SK-N-SH treated with all-trans-retinoic acid at 6 μM for 48 hours (cell line): ENCODE data around the gene CHCHD6.

Source experiments
- ARNTL ChIP-seq: fragments of 450-650 bp; formaldehyde crosslinking; IDR thresholded peaks from 2 replicates; pipeline ENCODE4 v1.5.0; 2020; ENCODE audit warnings: low read depth, mild to moderate bottlenecking, moderate library complexity, borderline replicate concordance
- BACH2 ChIP-seq: fragments of 250-450 bp; sonication (Bioruptor Pico); IDR thresholded peaks from 2 replicates; pipeline ENCODE4 v1.9.0; 2021; ENCODE audit warnings: mild to moderate bottlenecking, borderline replicate concordance
- CSDC2 ChIP-seq: fragments of 250-450 bp; sonication (Bioruptor Pico); IDR thresholded peaks from 2 replicates; pipeline ENCODE4 v1.5.0; 2020; ENCODE audit warnings: mild to moderate bottlenecking, moderate library complexity
- GLIS3 ChIP-seq: fragments of 250-450 bp; sonication (Bioruptor Pico); IDR thresholded peaks from 2 replicates; pipeline ENCODE4 v1.5.0; 2020; ENCODE audit warnings: mild to moderate bottlenecking, moderate library complexity
- OSR1 ChIP-seq: fragments of 250-450 bp; sonication (Bioruptor Pico); IDR thresholded peaks from 2 replicates; pipeline ENCODE4 v1.8.0; 2022; ENCODE audit warnings: moderate library complexity, mild to moderate bottlenecking, inconsistent platforms
- TOX ChIP-seq: fragments of 250-450 bp; sonication (Bioruptor Pico); IDR thresholded peaks from 2 replicates; pipeline ENCODE4 v1.8.0; 2021; ENCODE audit warnings: mild to moderate bottlenecking, moderate library complexity, borderline replicate concordance
- ZFP30 ChIP-seq: fragments of 450-650 bp; formaldehyde crosslinking; IDR thresholded peaks from 2 replicates; pipeline ENCODE4 v1.5.0; 2022; ENCODE audit warnings: mild to moderate bottlenecking, moderate library complexity
- ZNF565 ChIP-seq: fragments of 450-650 bp; formaldehyde crosslinking; conservative IDR thresholded peaks from 2 replicates; pipeline ENCODE4 v1.5.0; 2020; ENCODE audit warnings: low read depth, mild to moderate bottlenecking, moderate library complexity
- ZNF70 ChIP-seq: fragments of 450-650 bp; formaldehyde crosslinking; IDR thresholded peaks from 2 replicates; pipeline ENCODE4 v1.5.0; 2020; ENCODE audit warnings: mild to moderate bottlenecking, moderate library complexity
- TF ChIP-seq, protein P1 (sequence below): fragments of 250-450 bp; sonication (Bioruptor Pico); IDR thresholded peaks from 2 replicates; pipeline ENCODE4 v1.8.0; 2021; ENCODE audit warnings: low read depth, mild to moderate bottlenecking, moderate library complexity, borderline replicate concordance
- TF ChIP-seq, protein P2 (sequence below): fragments of 250-450 bp; sonication (Bioruptor Pico); IDR thresholded peaks from 2 replicates; pipeline ENCODE4 v1.8.0; 2020; ENCODE audit warnings: mild to moderate bottlenecking, moderate library complexity, borderline replicate concordance
- TF ChIP-seq, protein P3 (sequence below): fragments of 250-450 bp; sonication (Bioruptor Pico); IDR thresholded peaks from 2 replicates; pipeline ENCODE4 v1.5.1; 2020; ENCODE audit warnings: low read depth, mild to moderate bottlenecking, moderate library complexity

DNA sequence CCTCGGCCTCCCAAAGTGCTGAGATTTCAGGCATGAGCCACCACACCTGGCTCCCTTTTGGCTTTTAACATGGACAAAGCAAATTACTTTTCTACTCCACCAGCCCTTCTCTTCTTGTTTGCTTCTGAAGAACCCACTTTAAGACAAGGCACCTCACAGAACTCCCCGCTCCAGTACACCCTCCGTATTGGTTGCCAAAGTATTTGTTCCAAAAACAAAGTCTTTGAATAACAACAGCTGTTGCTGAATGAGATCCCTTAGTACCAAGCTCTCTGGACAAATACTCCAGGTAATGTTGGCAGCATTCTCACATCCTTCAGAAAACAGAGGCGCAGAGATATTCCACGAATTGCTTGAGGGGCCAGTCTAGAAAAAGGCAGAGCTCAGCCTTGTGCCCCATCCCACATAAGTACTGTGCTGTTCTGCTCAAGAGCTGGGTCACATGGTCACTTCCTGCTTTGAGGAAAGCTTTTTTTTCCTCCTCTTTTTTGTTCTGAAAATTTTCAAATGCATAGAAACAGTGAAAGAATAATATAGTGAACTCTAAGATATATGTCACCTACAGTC lies 7.3 kb upstream of the CHCHD6 start:
- TF ChIP-seq, protein P1, sequence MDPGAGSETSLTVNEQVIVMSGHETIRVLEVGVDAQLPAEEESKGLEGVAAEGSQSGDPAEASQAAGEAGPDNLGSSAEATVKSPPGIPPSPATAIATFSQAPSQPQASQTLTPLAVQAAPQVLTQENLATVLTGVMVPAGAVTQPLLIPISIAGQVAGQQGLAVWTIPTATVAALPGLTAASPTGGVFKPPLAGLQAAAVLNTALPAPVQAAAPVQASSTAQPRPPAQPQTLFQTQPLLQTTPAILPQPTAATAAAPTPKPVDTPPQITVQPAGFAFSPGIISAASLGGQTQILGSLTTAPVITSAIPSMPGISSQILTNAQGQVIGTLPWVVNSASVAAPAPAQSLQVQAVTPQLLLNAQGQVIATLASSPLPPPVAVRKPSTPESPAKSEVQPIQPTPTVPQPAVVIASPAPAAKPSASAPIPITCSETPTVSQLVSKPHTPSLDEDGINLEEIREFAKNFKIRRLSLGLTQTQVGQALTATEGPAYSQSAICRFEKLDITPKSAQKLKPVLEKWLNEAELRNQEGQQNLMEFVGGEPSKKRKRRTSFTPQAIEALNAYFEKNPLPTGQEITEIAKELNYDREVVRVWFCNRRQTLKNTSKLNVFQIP (CRISPR knock-in tag), result no peak
- TF ChIP-seq ZNF565 (CRISPR knock-in tag) (no peak), ARNTL (CRISPR knock-in tag) (no peak), ZNF70 (no peak), GLIS3 (CRISPR knock-in tag) (no peak), BACH2 (CRISPR knock-in tag) (no peak), OSR1 (no peak), ZFP30 (no peak), CSDC2 (CRISPR knock-in tag) (no peak), TOX (no peak)
- TF ChIP-seq, protein P2, sequence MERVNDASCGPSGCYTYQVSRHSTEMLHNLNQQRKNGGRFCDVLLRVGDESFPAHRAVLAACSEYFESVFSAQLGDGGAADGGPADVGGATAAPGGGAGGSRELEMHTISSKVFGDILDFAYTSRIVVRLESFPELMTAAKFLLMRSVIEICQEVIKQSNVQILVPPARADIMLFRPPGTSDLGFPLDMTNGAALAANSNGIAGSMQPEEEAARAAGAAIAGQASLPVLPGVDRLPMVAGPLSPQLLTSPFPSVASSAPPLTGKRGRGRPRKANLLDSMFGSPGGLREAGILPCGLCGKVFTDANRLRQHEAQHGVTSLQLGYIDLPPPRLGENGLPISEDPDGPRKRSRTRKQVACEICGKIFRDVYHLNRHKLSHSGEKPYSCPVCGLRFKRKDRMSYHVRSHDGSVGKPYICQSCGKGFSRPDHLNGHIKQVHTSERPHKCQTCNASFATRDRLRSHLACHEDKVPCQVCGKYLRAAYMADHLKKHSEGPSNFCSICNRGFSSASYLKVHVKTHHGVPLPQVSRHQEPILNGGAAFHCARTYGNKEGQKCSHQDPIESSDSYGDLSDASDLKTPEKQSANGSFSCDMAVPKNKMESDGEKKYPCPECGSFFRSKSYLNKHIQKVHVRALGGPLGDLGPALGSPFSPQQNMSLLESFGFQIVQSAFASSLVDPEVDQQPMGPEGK (CRISPR knock-in tag), result no peak
- TF ChIP-seq, protein P3, sequence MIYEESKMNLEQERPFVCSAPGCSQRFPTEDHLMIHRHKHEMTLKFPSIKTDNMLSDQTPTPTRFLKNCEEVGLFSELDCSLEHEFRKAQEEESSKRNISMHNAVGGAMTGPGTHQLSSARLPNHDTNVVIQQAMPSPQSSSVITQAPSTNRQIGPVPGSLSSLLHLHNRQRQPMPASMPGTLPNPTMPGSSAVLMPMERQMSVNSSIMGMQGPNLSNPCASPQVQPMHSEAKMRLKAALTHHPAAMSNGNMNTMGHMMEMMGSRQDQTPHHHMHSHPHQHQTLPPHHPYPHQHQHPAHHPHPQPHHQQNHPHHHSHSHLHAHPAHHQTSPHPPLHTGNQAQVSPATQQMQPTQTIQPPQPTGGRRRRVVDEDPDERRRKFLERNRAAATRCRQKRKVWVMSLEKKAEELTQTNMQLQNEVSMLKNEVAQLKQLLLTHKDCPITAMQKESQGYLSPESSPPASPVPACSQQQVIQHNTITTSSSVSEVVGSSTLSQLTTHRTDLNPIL (CRISPR knock-in tag), result no peak
